Measurements from ENCODE around the gene CASK. TPM values are rescaled to one million over a fixed set of nuclear protein-coding genes. Genes with fewer than 3 reads are reported as not detected.

The CASK gene
- total and polyA plus RNA-seq, 9 of the 15 experiments (the other 6 are each of a cell fraction or from before 2014, with no cell fraction given) = 1.3 to 7.4 (median 5.2) TPM

DNA sequence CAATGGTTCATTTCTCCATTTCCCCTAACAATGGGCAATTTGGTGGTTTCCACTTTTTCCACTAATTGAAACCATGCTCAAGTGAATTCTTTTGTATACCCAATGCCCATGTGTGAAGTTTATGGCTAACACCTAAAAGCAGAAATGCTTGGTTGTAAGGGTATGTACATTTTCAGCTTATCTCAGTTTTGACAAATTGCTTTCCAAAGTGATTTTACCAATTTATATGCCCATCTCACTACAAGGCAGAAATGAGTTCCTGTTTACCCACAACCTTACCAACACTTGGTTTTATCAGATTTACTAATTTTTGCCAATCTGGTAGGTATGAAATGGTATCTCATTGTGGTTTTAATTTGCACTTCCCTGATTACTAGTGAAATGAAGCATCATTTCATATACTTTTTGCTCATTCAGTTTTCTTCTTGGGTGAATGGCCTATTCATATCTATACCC, 219.8 kb downstream of the CASK start:
- no peak overlapping the region for H3K4me2 ChIP-seq (ENCODE audit: insufficient read depth, low read length)
- no peak overlapping the region for H3K9ac ChIP-seq (ENCODE audit: insufficient read depth in 1 of 2, low read depth in 2 of 2, low read length in 2 of 2)
- DNase-seq (ENCODE audit: extremely low read depth in 1 of 4, low spot score in 3 of 4) (no peak), FAIRE-seq (no peak), ATAC-seq (no peak)
- no peaks in the 10 kb centered on the region for H3K79me2 ChIP-seq (ENCODE audit: control insufficient read depth, insufficient read depth, low read length)
- no peak overlapping the region for H2AFZ ChIP-seq (ENCODE audit: low read depth, low read length)
- H3K36me3 ChIP-seq (ENCODE audit: control insufficient read depth, insufficient read depth, low read length) = no peaks in the 10 kb centered on the region
- H3K27ac ChIP-seq (ENCODE audit: extremely low read depth, low read depth, low read length) = no peak overlapping the region
- no peaks in the 10 kb centered on the region for H3K4me1 ChIP-seq (replicated peaks in 1 of 2; ENCODE audit: control insufficient read depth in 2 of 2, insufficient read depth in 2 of 2, low read length in 2 of 2)
- no peaks in the 10 kb centered on the region for H3K27me3 ChIP-seq (ENCODE audit: control insufficient read depth in 2 of 2, insufficient read depth in 2 of 2, low read length in 2 of 2)
- H3K9me3 ChIP-seq (replicated peaks; ENCODE audit: control insufficient read depth, insufficient read depth, low read depth, low read length) = no peaks in the 10 kb centered on the region
- in situ Hi-C loops (cut with MboI) = no loop called here
- no peaks in the 10 kb centered on the region for H3K9me1 ChIP-seq (ENCODE audit: control insufficient read depth, insufficient read depth, low read length)
- no peak overlapping the region for H3K4me3 ChIP-seq
- ChIA-PET POLR2A (no interaction called here), CTCF (ENCODE audit: low intra/inter-chr PET ratio) (no interaction called here)
- TF ChIP-seq OTX1 (CRISPR knock-in tag; IDR thresholded peaks at IDR 0.05) = no peak
- no peak for TF ChIP-seq PHF8 (IDR thresholded peaks at IDR 0.05; ENCODE audit: borderline replicate concordance, low read length)
- TF ChIP-seq MAFK (IDR thresholded peaks at IDR 0.05; ENCODE audit: low read length) = no peak
- TF ChIP-seq, protein P1, sequence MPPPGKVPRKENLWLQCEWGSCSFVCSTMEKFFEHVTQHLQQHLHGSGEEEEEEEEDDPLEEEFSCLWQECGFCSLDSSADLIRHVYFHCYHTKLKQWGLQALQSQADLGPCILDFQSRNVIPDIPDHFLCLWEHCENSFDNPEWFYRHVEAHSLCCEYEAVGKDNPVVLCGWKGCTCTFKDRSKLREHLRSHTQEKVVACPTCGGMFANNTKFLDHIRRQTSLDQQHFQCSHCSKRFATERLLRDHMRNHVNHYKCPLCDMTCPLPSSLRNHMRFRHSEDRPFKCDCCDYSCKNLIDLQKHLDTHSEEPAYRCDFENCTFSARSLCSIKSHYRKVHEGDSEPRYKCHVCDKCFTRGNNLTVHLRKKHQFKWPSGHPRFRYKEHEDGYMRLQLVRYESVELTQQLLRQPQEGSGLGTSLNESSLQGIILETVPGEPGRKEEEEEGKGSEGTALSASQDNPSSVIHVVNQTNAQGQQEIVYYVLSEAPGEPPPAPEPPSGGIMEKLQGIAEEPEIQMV (tag; conservative IDR thresholded peaks at IDR 0.05; ENCODE audit: low read depth) = no peak
- no peak for TF ChIP-seq RBM17 (IDR thresholded peaks at IDR 0.05; ENCODE audit: borderline replicate concordance, low read depth, low read length)
- no peak for TF ChIP-seq RBM14 (IDR thresholded peaks at IDR 0.05; ENCODE audit: borderline replicate concordance, insufficient read depth, low read depth, low read length)
- no peak for TF ChIP-seq ZNF75A (CRISPR knock-in tag; IDR thresholded peaks at IDR 0.05)
- TF ChIP-seq EWSR1 (IDR thresholded peaks at IDR 0.05; ENCODE audit: borderline replicate concordance, low read depth, partially characterized antibody) = no peak
- no peak for TF ChIP-seq ZNF431 (CRISPR knock-in tag; IDR thresholded peaks at IDR 0.05)
- BruUV-seq (replicated peaks) = no TSS peak
- H4K20me1 ChIP-seq (replicated peaks; ENCODE audit: control insufficient read depth, insufficient read depth, low read length) = no peaks in the 10 kb centered on the region
- intact Hi-C loops (cut with micrococcal nuclease) = no loop called here
